CD4-positive, alpha-beta T cell treated with Interleukin-6 at 100 ng/mL for 8 hours (primary cell): ENCODE measurements around the gene CTIF.
"Not testable (repeated sequence)": the region's sequence is repeated elsewhere in the genome, so short reads cannot be mapped to it uniquely, and the experiment has no call there.

Experiments used
- DNase-seq: peaks from one replicate; pipeline ENCODE4 v3.0.0-alpha.2; 2020; ENCODE audit warnings: mixed read lengths, low spot score

Gene CTIF

GRCh38 chr18:48708807-48709206 lies 170.0 kb downstream of the CTIF start:
- no peak for DNase-seq

DNA sequence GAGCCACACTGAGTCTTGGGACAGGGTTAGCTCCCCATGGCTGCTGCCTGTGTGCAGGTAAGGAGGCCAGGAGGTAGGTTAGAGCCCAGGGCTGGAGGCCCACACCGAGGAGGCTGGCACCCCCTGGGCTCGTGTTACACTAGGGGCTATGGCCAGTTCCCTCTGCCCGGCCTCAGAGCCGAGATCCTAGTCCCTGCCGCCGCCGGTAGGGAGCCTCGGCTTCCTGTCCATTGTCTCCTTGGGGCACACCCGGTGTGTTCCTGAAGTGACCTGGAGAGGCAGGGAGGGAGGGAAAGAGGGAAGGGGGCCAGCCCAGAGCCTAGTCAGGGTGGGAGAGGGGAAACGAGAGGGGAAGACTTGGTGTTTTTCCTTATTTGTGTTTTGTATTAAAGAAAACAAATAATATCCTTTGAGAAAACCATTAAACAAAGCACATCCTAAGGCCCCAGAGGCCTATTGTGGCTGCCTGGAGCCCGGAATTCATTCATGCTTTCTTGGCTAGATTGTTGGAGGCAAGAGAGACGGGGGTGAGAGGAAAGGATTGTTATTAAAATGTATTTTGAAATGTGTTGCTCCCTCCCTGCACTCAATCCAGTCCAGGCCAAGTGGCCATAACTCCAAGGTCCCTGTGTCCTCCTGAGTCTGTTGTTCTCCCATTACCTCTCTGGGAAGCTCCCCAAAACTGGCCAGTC lies 170.7 kb downstream of the CTIF start:
- DNase-seq: no peak

- DNase-seq: no peak
Measured at GRCh38 chr18:48711651-48712486, 173.0 kb downstream of the CTIF start.

- DNase-seq: no peak
Measured at GRCh38 chr18:48713309-48713708, 174.5 kb downstream of the CTIF start.

DNA sequence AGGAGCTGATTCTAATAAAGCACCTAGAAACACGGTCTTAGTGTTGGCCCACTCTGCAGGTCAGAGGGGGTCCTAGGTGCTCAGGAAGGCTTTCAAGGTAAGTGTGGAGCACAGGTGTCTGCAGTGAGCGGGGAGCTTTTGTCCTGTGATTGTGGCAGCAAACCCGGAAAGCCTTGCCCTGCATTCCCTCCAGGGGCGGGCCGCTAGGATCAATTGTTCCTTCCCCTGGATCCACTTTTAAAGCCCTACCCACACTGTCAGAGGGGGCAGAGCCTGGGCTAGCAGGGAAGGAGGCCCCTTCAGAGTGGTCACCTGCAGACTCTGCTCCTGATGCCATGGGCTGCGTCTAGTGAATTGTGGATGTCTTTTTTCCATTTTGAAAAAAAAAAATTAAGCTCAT lies 176.0 kb downstream of the CTIF start:
- DNase-seq: no peak

- DNase-seq: no peak
Measured at GRCh38 chr18:48715711-48716361, 177.0 kb downstream of the CTIF start.

DNA sequence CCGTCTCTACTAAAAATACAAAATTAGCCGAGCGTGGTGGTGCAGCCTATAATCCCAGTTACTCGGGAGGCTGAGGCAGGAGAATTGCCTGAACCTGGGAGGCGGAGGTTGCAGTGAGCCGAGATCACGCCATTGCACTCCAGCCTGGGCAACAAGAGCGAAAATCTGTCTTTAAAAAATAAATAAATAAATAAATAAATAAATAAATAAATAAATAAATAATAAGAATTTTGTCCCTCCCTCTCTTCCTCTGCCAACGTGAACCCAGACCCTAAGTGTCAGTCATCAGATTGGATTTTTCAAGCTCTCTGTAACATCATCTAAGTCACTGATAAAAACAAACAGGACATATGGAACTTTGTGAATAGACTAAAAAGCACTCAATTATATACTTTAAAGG lies 178.4 kb downstream of the CTIF start:
- not testable (repeated sequence) for DNase-seq

- no peak for DNase-seq
Measured at GRCh38 chr18:48718251-48718959, 179.6 kb downstream of the CTIF start.

DNA sequence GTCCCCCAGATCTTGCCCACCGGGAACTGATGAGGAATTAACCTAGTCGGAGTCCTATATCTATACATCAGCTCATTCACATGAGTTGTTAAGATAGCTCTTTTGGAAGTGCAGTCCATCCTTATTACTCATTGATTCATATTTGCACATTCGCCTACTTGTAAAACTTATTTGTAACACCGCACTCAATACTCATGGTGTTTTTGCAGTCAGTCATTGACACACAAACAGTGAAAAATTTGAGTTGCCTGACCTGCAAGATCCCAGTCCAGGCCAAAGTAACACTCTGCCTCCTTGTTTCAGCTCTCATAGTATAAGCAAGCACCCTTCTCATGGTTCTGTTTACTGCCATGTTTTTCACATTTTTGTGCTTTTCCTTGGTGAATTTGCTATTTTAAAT lies 180.6 kb downstream of the CTIF start:
- DNase-seq: no peak

DNA sequence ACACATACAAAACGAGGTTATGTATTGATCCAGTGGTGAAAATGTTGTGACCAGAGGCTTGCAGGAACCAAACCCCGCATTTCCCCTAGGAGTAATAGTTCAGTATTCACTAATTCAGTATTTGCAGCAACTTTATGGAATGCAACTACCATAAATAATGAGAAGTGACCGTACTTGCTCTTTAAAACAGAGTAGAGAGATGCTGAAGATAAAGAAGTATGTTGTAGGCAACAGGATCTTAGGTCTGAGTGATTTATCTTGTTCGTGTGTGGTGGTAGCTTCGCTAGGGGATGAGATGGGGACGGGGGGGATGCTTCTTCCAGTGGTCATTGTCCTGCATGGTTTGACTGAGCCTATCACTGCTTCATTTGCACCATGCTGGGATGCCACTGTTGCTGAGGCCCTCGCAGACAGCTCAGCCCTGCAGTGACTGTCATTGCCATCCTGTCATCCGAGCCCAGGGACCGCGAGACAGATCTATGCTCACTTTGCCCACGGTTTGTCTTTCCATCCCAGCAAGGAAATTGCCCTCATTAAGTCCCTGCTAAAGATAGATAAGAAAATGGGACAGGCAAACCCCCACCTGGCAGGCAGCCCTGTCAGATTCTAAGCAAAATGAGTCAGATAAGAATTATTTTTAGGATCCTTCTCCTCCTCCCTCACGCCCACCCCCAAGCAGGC lies 181.3 kb downstream of the CTIF start:
- no peak for DNase-seq

DNA sequence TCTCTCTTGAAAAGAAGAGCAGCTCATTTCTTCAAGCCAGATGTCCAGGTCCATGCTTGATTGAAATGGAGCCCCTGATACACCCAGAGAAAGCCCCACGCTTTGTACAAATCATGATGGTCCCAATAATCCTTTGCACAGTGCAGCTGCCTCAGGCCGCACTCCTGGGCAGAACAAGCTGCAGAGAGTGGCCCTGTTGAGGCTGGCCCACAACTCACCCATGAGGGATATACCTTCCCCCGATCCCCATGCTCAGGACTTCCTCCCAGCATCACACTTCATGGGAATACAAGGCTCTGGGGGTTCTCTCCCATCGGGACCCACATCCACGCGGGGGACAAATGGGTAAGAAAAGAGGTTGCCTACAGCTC lies 181.8 kb downstream of the CTIF start:
- DNase-seq: no peak

DNA sequence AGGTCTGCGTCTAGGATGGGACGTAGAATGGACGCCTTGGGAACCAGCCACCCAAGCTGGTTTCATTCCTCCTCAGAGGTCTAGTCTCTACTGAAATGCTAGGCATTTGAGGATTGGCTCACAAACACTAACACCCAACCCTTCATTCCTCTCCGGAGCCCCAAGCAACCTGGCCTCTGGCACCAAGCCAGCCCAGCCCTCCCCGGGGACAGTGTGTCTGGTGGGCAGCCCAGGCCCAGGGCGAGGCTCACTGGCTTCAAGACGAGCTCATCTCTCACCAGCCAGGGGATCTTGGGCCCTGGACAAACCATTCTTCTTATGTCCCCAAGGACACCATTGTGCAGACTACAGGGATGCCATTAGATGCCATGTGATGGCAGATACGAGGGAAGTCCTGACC lies 182.5 kb downstream of the CTIF start:
- no peak for DNase-seq

GRCh38 chr18:48723016-48723415 lies 184.2 kb downstream of the CTIF start:
- no peak for DNase-seq

- DNase-seq: no peak
Measured at GRCh38 chr18:48723837-48724236, 185.0 kb downstream of the CTIF start.

GRCh38 chr18:48724442-48724841 lies 185.6 kb downstream of the CTIF start:
- no peak for DNase-seq

GRCh38 chr18:48724939-48725338 lies 186.1 kb downstream of the CTIF start:
- DNase-seq: no peak

GRCh38 chr18:48725562-48725961 lies 186.7 kb downstream of the CTIF start:
- DNase-seq: no peak

DNA sequence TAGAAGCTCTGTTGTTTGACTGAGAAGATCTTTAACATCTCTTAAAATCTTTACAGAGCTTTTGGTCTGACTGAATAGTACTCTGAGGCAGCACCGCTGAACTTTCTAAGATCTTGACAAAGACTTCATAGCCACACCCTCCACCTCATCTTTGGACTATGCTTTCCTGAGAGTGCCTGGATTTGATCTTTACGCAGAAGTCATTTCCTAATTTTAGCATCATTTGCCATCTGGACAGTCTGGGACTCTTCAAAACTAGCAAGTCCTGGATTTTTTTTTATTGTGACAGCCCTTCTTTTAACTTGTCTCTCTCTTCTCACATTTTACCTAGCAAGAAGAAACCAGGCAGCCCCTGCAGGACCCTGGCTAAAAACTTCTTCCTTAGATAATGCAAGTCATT lies 188.8 kb downstream of the CTIF start:
- no peak for DNase-seq

GRCh38 chr18:48728204-48728833 lies 189.5 kb downstream of the CTIF start:
- no peak for DNase-seq

GRCh38 chr18:48729404-48729803 lies 190.6 kb downstream of the CTIF start:
- DNase-seq: no peak

GRCh38 chr18:48730010-48730409 lies 191.2 kb downstream of the CTIF start:
- DNase-seq: no peak
